Neural cell (in vitro differentiated cells): ENCODE data around the gene XXYLT1. TPM values are rescaled to one million over a fixed set of nuclear protein-coding genes. Genes with fewer than 3 reads are reported as not detected.

Source experiments
- H2AFZ ChIP-seq: fragments of 200-600, 300-800 bp; sonication (generic), shearing (Covaris generic); 2 replicates; pipeline ENCODE4 v1.6.0; 2014; ENCODE audit warnings: low read depth, mild to moderate bottlenecking, antibody characterized with exemption, low read length, moderate library complexity
- H3F3A ChIP-seq: fragments of 200-600 bp; shearing (Covaris generic); 2 replicates; pipeline ENCODE4 v1.6.1; 2016; ENCODE audit warnings: mild to moderate bottlenecking, moderate library complexity, mixed read lengths, antibody characterized with exemption, low read length; ENCODE audit not compliant: insufficient read depth, poor library complexity, severe bottlenecking
- H3K27ac ChIP-seq: fragments of 200-600, 300-800 bp; sonication (generic), shearing (Covaris generic); 2 replicates; pipeline ENCODE4 v1.5.1; 2014; ENCODE audit warnings: mild to moderate bottlenecking, low read length, moderate library complexity
- H3K27me3 ChIP-seq: fragments of 300-800, 200-600 bp; sonication (generic), shearing (Covaris generic); 2 replicates; pipeline ENCODE4 v1.6.0; 2014; ENCODE audit warnings: mild to moderate bottlenecking, low read depth, low read length, moderate library complexity; ENCODE audit not compliant: insufficient read depth
- H3K36me3 ChIP-seq: fragments of 300-800, 200-600 bp; sonication (generic), shearing (Covaris generic); 2 replicates; pipeline ENCODE4 v1.5.1; 2014; ENCODE audit warnings: mild to moderate bottlenecking, antibody characterized with exemption, low read length, moderate library complexity; ENCODE audit not compliant: insufficient read depth
- H3K4me2 ChIP-seq: fragments of 300-800, 200-600 bp; sonication (generic), shearing (Covaris generic); 2 replicates; pipeline ENCODE4 v1.6.0; 2014; ENCODE audit warnings: mild to moderate bottlenecking, low read length
- H3K4me3 ChIP-seq: fragments of 300-800, 200-600 bp; sonication (generic), shearing (Covaris generic); 2 replicates; pipeline ENCODE4 v1.5.1; 2014; ENCODE audit warnings: mild to moderate bottlenecking, low read length, moderate library complexity
- H3K79me2 ChIP-seq: fragments of 200-600 bp; shearing (Covaris generic); replicated peaks from 2 replicates; pipeline ENCODE4 v1.6.0; 2014; ENCODE audit warnings: mild to moderate bottlenecking, low read length, moderate library complexity; ENCODE audit not compliant: insufficient read depth
- H3K9ac ChIP-seq: fragments of 300-800, 200-600 bp; sonication (generic), shearing (Covaris generic); 2 replicates; pipeline ENCODE4 v1.6.1; 2016; ENCODE audit warnings: mild to moderate bottlenecking, low read length, mixed read lengths
- H3K9me2 ChIP-seq: fragments of 200-600 bp; shearing (Covaris generic); 2 replicates; pipeline ENCODE4 v1.6.1; 2016; ENCODE audit warnings: mild to moderate bottlenecking, low read length, mixed read lengths; ENCODE audit not compliant: insufficient read depth
- H3K9me3 ChIP-seq: fragments of 200-600, 300-800 bp; sonication (generic), shearing (Covaris generic); 2 replicates; pipeline ENCODE4 v1.6.1; 2016; ENCODE audit warnings: mild to moderate bottlenecking, mixed run types, low read length, moderate library complexity, mixed read lengths
- H4K20me1 ChIP-seq: fragments of 200-600 bp; shearing (Covaris generic); 2 replicates; pipeline ENCODE4 v1.6.1; 2016; ENCODE audit warnings: mild to moderate bottlenecking, mixed run types; ENCODE audit not compliant: insufficient read depth
- CTCF ChIP-seq: fragments of 450-650 bp; IDR thresholded peaks from 2 replicates; pipeline ENCODE4 v1.5.1; 2014; ENCODE audit warnings: antibody characterized with exemption, mild to moderate bottlenecking, moderate library complexity; ENCODE audit not compliant: poor library complexity, severe bottlenecking
- EP300 ChIP-seq: fragments of 450-650 bp; conservative IDR thresholded peaks from 2 replicates; pipeline ENCODE4 v1.6.1; 2014; ENCODE audit warnings: antibody characterized with exemption, mild to moderate bottlenecking, moderate library complexity; ENCODE audit not compliant: poor library complexity, severe bottlenecking
- EZH2 ChIP-seq: fragments of 200-600, 300-800 bp; shearing (Covaris generic), sonication (generic); IDR thresholded peaks from 2 replicates; pipeline ENCODE4 v1.6.1; 2014; ENCODE audit warnings: antibody characterized with exemption, low read length, borderline replicate concordance, mild to moderate bottlenecking; ENCODE audit not compliant: insufficient read depth, poor library complexity, severe bottlenecking
- MXI1 ChIP-seq: fragments of 450-650 bp; conservative IDR thresholded peaks from 2 replicates; pipeline ENCODE4 v1.6.1; 2014; ENCODE audit warnings: antibody characterized with exemption, mild to moderate bottlenecking; ENCODE audit not compliant: poor library complexity, severe bottlenecking
- POLR2AphosphoS5 ChIP-seq: IDR thresholded peaks from 2 replicates; pipeline ENCODE4 v1.6.1; 2012
- RAD21 ChIP-seq: fragments of 450-650 bp; conservative IDR thresholded peaks from 2 replicates; pipeline ENCODE4 v1.6.1; 2014; ENCODE audit warnings: antibody characterized with exemption, mild to moderate bottlenecking, moderate library complexity
- REST ChIP-seq: IDR thresholded peaks from 2 replicates; pipeline ENCODE4 v1.6.1; 2012; ENCODE audit warnings: borderline replicate concordance
- SMC3 ChIP-seq: fragments of 450-650 bp; conservative IDR thresholded peaks from 2 replicates; pipeline ENCODE4 v1.6.1; 2014; ENCODE audit warnings: antibody characterized with exemption, mild to moderate bottlenecking, moderate library complexity; ENCODE audit not compliant: poor library complexity
- TAF1 ChIP-seq: IDR thresholded peaks from 2 replicates; pipeline ENCODE4 v1.6.1; 2012; ENCODE audit warnings: low read depth
- polyA plus RNA-seq: library from polyadenylated mRNA; depleted of rRNA; stranded (reverse); fragments of >200 nt; gene quantifications from 2 replicates; pipeline ENCODE4 v1.2.3, GENCODE V29; 2014

Gene XXYLT1
- polyA plus RNA-seq, 1 donor from 2014 or later, result 25.4 TPM

GRCh38 chr3:195139091-195139875, 131.7 kb downstream of the XXYLT1 start:
- H2AFZ ChIP-seq, result no peak overlapping the region
- no peak overlapping the region for H3K9ac ChIP-seq
- H3K9me3 ChIP-seq, result no peaks in the 10 kb centered on the region
- H3K27ac ChIP-seq, result no peak overlapping the region
- no peaks in the 10 kb centered on the region for H3K27me3 ChIP-seq
- no peaks in the 10 kb centered on the region for H3K36me3 ChIP-seq
- TF ChIP-seq SMC3, result no peak
- TF ChIP-seq REST, result no peak
- TF ChIP-seq POLR2AphosphoS5, result no peak
- no peak for TF ChIP-seq MXI1
- no peak for TF ChIP-seq CTCF
- no peak for TF ChIP-seq EZH2
- no peak for TF ChIP-seq EP300
- no peak for TF ChIP-seq TAF1
- no peak for TF ChIP-seq RAD21
- no peaks in the 10 kb centered on the region for H3F3A ChIP-seq
- H3K9me2 ChIP-seq, result no peaks in the 10 kb centered on the region
- H4K20me1 ChIP-seq, result no peaks in the 10 kb centered on the region
- no peak overlapping the region for H3K4me2 ChIP-seq
- H3K79me2 ChIP-seq, result no peaks in the 10 kb centered on the region
- H3K4me3 ChIP-seq, result no peak overlapping the region

- Histone ChIP-seq H3K27ac (no peak overlapping the region), H3K27me3 (no peaks in the 10 kb centered on the region), H3K4me3 (no peak overlapping the region), H3K9me3 (no peaks in the 10 kb centered on the region), H2AFZ (no peak overlapping the region), H3K9me2 (no peaks in the 10 kb centered on the region), H3K4me2 (no peak overlapping the region), H3K9ac (no peak overlapping the region), H3F3A (no peaks in the 10 kb centered on the region), H3K36me3 (no peaks in the 10 kb centered on the region), H3K79me2 (no peaks in the 10 kb centered on the region), H4K20me1 (no peaks in the 10 kb centered on the region)
- no peak for TF ChIP-seq EP300
- TF ChIP-seq EZH2, result no peak
Measured at GRCh38 chr3:195137638-195138588, 133.0 kb downstream of the XXYLT1 start.
